ENCODE results near the gene PTEN. TPM values are rescaled to one million over a fixed set of nuclear protein-coding genes. Genes with fewer than 3 reads are reported as not detected.

The PTEN gene
- polyA plus RNA-seq, 4 donors = 58.3 to 80.4 (median 67.6) TPM

DNA sequence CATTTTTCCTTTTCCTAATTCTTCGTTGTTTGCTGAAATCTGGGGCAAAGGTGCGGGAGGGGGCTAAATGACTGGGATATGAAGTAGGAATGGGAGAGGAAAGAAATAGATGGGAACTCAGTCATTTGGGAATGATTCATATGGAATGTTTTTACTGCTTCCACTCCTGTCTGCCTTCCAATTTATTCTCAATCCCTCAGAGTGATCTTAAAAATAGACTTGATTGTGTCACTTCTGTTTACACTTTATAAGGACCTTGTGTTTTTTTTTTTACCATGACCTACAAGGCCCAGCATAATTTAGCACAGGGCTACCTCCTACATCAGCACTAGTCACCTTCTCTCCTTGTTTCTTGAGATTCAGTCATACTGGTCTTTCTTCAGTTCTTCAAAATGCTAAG lies 97.9 kb downstream of the PTEN start:
- no peak for DNase-seq (ENCODE audit: low read depth in 4 of 4, low spot score in 2 of 4)

DNA sequence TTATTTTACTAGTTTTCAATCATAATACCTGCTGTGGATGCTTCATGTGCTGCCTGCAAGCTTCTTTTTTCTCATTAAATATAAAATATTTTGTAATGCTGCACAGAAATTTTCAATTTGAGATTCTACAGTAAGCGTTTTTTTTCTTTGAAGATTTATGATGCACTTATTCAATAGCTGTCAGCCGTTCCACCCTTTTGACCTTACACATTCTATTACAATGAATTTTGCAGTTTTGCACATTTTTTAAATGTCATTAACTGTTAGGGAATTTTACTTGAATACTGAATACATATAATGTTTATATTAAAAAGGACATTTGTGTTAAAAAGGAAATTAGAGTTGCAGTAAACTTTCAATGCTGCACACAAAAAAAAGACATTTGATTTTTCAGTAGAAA lies 103.0 kb downstream of the PTEN start:
- no peak for DNase-seq (ENCODE audit: low read depth in 4 of 4, low spot score in 2 of 4)

DNA sequence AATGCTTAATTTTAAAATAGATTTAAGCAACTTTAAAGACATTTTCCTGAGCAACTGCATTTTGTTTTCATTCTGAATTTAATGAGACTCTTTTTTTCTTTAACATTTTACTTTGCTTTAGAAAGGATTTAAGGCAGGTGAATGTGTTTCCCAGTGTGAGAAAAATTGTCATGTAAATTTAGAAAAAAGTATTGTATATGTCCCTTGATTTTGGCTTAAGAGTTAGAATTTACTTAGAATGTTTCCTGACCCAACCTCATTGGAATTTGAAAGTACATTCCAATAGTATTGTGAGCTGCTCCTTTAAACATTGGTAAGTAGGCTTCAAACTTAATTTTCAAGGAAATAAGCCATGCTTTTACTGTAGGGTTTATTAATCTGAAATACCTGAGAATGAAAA lies 110.2 kb downstream of the PTEN start:
- no peak for DNase-seq (ENCODE audit: low read depth in 4 of 4, low spot score in 2 of 4)

DNA sequence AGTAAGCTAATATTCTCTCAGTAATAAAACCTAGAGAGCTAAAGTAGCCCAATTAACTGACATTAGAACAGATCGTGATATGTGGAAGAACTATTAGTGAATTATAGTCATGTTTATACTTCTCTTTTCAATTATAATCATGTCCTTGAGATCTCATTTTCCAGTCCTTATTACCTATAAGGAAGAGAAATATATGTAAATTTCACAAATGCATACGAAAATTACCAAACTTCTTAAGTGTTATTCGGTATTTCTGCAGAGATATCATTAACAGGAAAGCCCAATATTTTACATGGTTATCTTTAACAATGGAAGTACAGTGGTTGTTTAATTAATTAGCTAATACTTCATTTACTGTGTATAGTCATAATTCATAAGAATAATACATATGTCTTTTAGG lies 110.7 kb downstream of the PTEN start:
- no peak for DNase-seq (ENCODE audit: low read depth in 4 of 4, low spot score in 2 of 4)

DNA sequence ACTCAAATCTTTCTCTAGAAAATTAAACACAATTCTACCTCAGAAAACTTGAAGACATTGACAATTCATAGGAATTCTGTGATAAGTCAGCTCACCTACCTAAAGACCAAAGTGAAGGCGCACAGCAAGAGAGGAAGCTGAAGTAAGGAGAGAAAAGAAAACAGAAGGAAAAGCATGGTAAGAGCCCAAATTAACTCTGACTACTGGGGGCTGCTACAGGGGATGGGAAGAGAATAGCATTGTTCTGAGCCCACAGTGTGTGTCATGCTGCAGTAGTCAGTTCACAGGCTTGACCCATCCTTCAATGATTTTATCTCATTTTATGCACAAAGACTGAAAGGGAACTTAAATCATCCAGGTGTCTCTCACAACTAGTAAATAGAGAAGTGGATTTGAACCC lies 111.3 kb downstream of the PTEN start:
- no peak for DNase-seq (ENCODE audit: low read depth in 4 of 4, low spot score in 2 of 4)

DNA sequence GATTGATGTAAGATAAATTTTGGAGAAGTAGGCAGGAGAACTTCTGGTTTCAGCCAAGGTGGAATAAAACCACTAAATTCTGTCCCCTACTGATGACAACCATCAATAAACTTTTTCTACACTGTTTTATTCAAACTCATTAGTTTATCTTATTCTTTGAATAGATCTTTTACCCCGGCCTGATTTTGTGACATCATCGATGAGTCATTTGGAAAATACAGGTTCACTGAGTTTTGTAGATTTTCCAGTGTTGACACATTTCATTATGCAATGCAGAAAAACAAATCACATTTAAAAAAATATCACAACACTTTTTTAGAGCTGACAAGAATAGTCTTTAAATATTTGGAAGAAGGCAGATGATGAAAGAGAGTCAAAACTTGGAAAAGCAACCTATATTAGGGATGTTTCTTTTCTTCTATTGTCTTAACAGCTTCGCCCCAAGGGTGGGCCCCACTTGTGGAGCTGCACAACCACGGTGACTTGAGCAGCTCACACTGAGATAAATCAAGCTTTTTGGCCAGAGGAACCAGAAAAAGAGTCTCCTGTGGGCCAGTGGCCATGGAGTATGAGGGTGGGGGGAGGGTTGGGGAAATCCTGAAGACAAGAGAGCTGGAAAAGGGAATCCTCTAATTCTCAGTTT lies 112.8 kb downstream of the PTEN start:
- no peak for DNase-seq (ENCODE audit: low read depth in 4 of 4, low spot score in 2 of 4)

DNA sequence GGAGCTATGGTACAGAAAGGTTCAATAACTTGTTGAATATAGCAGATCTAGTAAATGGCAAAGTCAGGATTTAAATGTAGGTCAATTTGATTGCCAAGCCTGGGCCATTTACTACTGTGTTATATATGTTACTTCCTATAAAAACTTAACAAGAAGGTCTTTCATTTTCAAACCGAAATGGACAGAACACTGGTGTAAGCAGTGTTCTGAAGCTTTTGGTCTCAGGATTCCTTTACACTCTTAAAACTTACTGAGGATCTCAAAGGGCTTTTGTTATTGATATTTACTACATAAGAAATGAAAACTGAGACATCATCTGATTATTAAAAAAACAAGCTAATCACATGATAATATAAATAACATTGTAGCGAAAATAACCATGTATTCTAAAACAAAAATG lies 114.7 kb downstream of the PTEN start:
- DNase-seq (ENCODE audit: low read depth in 4 of 4, low spot score in 2 of 4) = no peak

DNA sequence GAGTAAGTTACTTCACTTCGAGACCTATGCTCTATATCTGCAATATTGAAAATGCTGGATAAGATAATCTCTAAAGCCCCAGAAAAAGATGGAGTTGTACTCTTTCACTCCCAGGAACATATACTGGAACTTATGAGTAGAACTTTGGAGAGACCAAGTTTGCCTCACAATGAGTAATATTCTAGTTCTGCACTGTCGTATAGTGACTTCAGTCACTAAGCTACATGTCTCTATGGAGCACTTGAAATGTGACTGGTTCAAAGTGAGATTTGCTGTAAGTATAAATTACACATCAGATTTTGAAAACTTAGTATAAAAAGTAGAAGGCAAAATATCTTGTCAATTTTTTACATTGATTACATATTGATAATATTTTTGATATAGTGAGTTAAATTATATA lies 116.4 kb downstream of the PTEN start:
- DNase-seq (ENCODE audit: low read depth in 4 of 4, low spot score in 2 of 4) = no peak

DNA sequence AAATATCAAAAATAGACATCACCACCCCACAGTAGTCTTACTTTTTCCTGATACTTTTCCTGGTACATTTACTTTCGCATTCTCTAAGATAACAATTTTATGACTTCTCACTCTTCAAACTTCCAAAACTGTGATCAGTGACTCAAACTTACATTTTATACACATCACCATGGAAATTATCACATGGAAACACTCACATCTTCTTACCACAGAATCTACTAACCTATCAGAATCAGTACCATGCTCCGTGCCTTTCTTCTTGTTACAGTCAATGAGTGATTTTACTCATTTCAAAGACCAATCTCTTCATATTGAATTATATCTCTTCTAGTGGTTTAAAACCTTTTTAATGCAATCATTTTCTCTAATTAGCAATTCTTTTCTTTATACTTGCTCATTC lies 120.3 kb downstream of the PTEN start:
- DNase-seq (ENCODE audit: low read depth in 4 of 4, low spot score in 2 of 4) = no peak

DNA sequence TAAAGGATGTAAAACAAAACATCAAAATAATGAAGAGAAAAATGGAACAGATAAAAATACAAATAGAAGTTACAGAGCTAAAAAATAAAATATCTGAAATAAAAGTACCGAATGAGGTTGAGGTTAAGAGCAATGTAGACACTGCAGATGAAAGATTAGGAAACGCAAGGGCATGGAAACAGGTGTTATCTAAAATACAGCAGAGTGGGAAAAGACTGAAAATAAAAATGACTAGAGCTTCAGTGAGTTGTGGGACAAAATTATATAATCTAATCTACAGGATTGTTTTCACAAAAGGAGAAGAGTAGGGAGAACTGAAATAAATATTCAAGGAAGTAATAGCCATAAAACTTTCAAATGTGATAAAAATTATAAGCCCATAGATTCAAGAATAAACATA lies 123.8 kb downstream of the PTEN start:
- DNase-seq (ENCODE audit: low read depth in 4 of 4, low spot score in 2 of 4) = no peak

DNA sequence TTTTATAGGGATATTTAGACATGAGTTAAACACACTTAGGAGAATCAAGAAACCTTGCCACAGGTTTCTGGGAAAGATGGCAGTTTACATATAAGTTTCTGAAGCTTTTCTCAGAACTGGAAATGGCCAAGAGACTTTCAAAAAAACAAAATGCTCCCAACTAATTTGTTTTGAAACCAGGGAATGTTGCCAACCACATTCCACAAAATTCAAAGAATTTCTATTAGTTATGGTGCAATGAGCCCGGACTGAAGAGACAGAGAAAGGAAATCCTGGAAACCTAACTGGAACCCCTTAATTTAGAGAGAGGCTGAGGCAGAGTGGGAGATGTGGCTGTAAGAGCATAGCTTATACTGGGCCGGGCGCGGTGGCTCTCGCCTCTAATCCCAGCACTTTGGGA lies 128.5 kb downstream of the PTEN start:
- no peak for DNase-seq (ENCODE audit: low read depth in 4 of 4, low spot score in 2 of 4)

DNA sequence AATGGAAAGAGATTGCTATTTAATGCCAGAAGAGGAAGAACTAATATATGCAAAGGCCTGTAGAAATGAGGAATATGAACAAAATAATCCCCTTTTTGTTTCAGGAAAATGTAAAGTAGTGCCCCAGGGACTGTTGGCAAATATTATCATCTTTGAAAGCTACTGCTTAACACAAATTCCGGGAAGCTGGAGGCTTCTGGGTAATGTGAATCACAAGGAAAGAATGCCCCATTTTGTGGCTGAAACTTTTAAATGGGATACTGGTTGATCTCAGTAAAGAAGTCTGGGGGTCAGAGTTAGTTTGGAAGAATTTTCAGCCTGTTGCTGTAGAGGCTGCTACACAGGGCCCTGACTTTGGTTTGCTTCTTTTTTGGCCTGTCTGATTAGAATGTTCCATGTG lies 141.0 kb downstream of the PTEN start:
- DNase-seq (ENCODE audit: low read depth in 4 of 4, low spot score in 2 of 4) = no peak

DNA sequence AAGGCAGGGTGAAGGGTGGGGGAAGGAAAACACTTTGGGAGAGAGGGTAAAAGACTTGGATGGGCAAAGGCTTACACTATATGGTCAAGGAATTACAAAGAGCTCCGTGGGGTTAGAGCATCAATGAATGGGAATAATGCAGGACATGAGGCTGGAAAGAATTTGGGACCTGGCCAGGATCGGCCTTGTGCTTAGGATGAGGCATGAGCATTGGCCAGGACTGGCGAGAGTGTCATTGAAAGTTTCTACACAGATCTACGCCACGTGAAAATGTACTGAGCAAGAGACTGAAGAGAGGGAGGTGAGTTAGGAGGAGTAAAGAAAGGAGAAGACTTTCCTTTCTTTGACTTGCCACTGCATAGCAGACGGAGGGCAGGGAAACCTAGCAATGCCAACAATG lies 142.8 kb downstream of the PTEN start:
- no peak for DNase-seq (ENCODE audit: low read depth in 4 of 4, low spot score in 2 of 4)

DNA sequence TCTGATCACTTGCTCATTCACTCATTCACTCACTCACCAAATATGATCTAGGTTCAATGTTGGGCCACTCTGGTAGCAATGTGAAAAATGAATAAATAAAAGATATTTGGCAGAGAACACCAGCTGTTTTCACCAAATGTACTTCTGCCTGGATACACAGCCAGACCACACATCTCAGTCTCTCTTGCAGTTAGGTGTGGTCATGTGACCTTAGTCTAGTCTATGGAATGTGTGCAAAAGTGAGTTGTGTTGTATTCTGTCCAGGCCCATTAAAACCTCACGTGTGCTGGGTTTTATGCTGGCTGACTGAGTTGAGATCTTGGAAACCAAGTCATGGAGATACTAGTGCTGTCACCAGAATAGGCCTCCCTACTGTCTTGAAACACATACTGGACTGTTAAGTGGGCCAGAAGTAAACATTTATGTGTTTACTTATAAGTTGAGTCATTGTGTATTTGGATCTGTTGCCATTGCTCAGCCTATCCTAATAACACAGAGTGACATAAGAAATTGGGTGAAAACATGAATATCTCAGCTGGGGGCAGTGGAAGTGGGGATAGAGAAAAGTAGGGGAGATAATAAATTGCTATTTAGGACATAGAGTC lies 145.5 kb downstream of the PTEN start:
- no peak for DNase-seq (ENCODE audit: low read depth in 4 of 4, low spot score in 2 of 4)

DNA sequence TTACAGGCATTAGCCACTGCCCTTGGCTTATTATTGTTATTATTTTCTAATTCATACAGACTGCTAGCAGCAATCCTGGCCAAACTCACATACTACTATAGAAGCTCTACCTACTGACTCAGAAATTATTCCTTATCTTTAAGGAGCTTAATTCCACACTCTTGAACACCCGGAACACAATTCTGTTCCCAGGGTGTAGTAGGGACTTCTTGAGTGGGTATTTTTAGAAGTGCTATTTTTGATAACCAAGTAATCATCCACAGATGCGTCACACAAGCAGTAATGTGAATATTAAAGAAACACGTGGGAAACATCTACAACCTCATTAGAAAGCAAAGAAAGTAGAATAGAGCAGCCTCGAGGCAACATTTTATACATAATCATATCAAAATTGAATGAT lies 149.2 kb downstream of the PTEN start:
- no peak for DNase-seq (ENCODE audit: low read depth in 4 of 4, low spot score in 2 of 4)

DNA sequence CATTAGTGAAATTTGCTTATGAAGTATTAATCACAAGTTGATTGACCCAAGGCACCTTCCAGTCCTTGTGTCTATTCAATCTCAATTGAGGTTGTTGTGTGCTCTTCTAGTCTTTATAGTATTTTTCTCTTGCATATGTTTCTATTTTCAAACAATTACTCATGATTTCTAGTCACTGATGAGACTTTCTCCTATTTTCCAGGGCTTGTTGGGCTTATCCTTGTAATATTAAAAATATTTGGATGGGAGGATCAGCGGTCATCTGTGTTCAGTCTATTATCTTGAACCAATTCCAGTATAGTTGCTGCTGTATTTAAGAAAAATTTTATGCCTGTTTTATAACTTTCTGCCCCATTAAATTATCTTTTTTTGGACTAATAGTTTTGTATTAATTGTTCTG lies 154.4 kb downstream of the PTEN start:
- DNase-seq (ENCODE audit: low read depth in 4 of 4, low spot score in 2 of 4) = no peak

DNA sequence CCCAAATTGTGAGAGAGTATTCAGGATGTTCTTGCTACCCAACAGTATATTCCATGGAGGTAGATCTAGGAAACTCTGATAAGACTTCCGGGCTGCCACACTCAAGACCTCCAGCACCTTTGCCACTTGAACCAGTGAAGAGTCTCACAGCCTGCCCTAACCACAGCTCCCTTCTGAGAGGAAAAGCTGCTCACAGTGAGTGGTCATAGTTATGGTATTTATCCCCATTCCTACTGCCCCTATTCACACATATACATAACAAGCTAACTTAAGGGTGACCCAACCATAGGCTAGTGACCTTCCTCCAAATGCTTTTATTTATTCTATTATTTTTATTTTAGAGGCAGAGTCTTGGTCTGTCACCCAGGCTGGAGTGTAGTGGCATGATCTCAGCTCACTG lies 156.3 kb downstream of the PTEN start:
- DNase-seq (ENCODE audit: low read depth in 4 of 4, low spot score in 2 of 4) = no peak

Other genes starting within 250 kb of the PTEN start
- gene PAPSS2, start 203.7 kb upstream of the PTEN start, polyA plus RNA-seq (ENCODE audit: insufficient read length in 4 of 4) = 10 to 100 TPM; 35.3 to 51.3 (median 45.4) TPM
- 10 to 100 TPM; 46.6 to 69.9 (median 58.1) TPM for gene ATAD1, start 45.4 kb upstream of the PTEN start, polyA plus RNA-seq (ENCODE audit: insufficient read length in 4 of 4)
- gene KLLN, start 92 bp upstream of the PTEN start, polyA plus RNA-seq (ENCODE audit: insufficient read length in 4 of 4) = 1 to 10 TPM; 1.5 to 1.7 (median 1.6) TPM